ENCODE measurements around the gene ISOC1. TPM values are rescaled to one million over a fixed set of nuclear protein-coding genes. Genes with fewer than 3 reads are reported as not detected.

Gene ISOC1
- total RNA-seq, 1 experiment from 2014 or later: 29.8 TPM

DNA sequence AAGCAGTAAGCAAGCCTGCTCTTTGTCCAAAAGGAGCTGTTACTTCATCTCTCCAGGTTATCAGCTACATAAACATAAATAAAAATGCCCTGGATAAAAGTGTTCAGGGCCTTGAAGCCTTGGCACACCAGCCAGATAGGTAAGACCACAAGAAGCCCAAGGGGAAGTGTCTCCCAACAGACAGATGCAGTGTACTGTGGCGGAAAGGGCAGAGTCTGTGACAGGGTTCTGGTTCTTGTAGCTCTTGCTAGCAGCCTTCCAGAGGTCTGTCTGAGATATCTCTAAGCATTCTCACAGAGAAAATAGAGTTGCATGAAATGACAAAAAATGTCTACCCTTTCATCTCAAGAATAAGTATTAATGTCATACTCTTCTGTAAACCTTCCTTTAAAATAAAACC is 30.1 kb downstream of the ISOC1 start:
- no peak for DNase-seq (ENCODE audit: extremely low read depth, low read depth)

DNA sequence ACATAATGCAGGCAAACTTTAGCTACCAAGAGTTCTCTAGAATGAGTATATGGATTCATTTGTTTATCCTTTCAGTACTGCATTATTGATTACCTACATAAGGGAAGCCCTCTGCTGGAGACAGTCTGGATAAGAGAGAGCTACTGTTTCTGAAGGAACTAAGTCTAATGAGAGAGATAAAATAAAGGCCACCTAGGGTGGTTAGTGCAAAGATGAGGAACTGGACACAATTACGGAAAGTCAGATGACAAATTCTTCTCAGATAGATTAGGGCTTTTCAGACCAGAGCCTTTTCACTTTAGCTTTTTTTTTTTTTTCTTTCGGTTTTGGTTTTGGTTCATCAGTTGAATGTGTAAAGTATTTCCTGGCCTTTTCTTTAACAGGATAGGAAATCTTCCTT is 31.3 kb downstream of the ISOC1 start:
- DNase-seq (ENCODE audit: extremely low read depth, low read depth): no peak

- DNase-seq (ENCODE audit: extremely low read depth, low read depth): no peak
Measured at GRCh38 chr5:129133553-129133952, 39.0 kb downstream of the ISOC1 start.

GRCh38 chr5:129135633-129136032 is 41.1 kb downstream of the ISOC1 start:
- peak; percentile 6 for DNase-seq (ENCODE audit: extremely low read depth, low read depth)

GRCh38 chr5:129137637-129138036 is 43.1 kb downstream of the ISOC1 start:
- DNase-seq (ENCODE audit: extremely low read depth, low read depth): no peak

GRCh38 chr5:129141078-129141477 is 46.5 kb downstream of the ISOC1 start:
- DNase-seq (ENCODE audit: extremely low read depth, low read depth): no peak

DNA sequence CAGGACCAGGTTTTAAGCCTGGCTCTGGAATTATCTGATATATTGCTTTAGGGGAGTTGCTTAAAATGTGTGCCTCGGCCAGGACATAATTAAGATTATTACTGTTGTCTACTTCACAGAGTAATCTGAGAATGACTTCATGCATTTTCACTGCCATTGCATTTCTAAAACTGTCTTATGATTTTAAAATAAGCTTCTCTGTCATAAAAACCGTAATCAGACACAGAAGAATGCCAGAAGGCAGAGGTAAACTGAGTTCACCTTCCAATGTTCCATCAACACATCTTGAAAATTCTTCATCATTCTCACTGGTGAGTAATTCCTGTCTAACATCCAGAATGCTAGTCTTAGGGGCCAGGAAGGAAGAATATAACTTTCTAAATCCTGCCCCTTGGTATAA is 47.1 kb downstream of the ISOC1 start:
- DNase-seq (ENCODE audit: extremely low read depth, low read depth): no peak

- no peak for DNase-seq (ENCODE audit: extremely low read depth, low read depth)
Measured at GRCh38 chr5:129155876-129156275, 61.3 kb downstream of the ISOC1 start.

DNA sequence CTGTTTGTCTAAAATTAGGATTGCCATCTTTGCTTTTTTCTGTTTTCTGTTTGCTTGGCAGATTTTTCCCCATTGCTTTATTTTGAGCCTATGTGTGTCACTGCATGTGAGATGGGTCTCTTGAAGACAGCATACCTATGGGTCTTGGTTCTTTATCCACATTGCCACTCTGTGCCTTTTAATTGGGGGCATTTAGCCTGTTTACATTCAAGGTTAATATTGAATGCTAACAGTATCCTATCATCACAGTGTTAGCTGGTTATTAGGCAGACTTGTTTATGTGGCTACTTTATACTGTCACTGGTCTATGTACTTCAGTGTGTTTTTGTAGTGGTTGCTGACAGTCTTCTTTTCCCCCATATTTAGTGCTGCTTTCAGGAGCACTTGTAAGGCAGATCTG is 67.3 kb downstream of the ISOC1 start:
- no peak for DNase-seq (ENCODE audit: extremely low read depth, low read depth)

Small RNA genes lying within 50 kb of the gene (small RNA-seq; reads per million reads assigned to genes)
- gene MIR4633: 0 reads per million in 2 experiments

Other genes starting within 250 kb of the ISOC1 start
- gene SLC27A6, start 129.3 kb upstream of the ISOC1 start, total RNA-seq (2014; rRNA removed; shearing (Covaris generic)): not detected in 2 replicates